Activated T-cell treated with anti-CD3 and anti-CD28 coated beads, Interleukin-2, amount 50 U/mL, for 1 hour (primary cell): Measurements from ENCODE around the gene PTPN14.

Experiments
- DNase-seq: peaks from one replicate; pipeline ENCODE4 v3.0.0-alpha.2; 2020

PTPN14 gene

DNA sequence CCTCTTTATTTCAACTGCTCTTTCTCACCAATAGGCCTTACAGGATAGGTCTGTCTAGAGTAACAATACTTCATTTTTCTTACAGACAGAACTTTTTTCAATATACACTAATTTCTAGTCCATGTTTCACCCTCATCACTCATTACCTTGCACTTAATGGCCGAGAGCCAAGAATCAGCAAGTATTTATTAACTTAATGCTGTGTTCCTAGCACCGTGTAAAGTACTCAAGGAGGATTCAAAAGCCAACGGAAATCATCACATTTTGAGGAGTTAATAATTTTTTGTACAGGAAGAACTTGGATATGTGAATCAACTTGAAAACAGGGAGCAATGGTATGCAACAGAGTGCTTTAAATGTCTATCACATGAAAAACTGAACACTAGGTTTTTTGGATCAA lies 102.0 kb downstream of the PTPN14 start:
- DNase-seq, result no peak

DNA sequence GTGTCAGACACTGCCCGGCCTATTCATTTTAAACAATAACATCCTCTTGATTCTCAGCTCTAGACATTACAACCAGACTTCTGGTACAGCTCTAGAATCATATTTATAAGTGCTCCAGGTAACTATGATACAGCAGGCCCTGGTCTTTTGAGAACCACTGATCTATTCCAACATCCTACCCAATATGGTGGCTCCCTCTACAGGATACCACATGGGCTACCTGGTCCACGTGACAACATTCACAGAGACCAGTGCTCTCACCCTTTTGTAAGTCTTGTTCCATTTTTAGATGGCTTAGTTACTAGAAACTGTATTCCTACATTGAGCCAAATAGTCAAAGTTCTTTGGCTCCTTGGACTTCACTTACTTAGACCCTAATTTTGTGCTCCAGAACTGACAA lies 102.9 kb downstream of the PTPN14 start:
- no peak for DNase-seq

DNA sequence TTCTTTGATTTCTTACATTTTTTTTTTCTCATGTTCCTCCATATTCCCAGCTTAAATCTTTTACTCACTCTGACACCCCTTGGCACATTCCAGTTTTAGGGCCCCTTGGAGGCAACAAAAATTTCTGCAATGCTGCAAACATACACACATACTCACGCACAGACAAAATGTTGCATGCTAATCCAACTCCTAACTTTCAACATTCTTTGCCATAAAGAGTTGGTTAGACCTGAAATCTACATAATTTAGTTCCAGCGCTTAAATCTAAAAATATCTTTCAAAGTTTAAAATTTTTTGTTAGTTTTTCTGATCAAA lies 103.9 kb downstream of the PTPN14 start:
- no peak for DNase-seq

- no peak for DNase-seq
Measured at GRCh38 chr1:214446772-214447556, 104.4 kb downstream of the PTPN14 start.

- no peak for DNase-seq
Measured at GRCh38 chr1:214445831-214446614, 105.4 kb downstream of the PTPN14 start.

GRCh38 chr1:214445199-214445598 lies 106.2 kb downstream of the PTPN14 start:
- no peak for DNase-seq

DNA sequence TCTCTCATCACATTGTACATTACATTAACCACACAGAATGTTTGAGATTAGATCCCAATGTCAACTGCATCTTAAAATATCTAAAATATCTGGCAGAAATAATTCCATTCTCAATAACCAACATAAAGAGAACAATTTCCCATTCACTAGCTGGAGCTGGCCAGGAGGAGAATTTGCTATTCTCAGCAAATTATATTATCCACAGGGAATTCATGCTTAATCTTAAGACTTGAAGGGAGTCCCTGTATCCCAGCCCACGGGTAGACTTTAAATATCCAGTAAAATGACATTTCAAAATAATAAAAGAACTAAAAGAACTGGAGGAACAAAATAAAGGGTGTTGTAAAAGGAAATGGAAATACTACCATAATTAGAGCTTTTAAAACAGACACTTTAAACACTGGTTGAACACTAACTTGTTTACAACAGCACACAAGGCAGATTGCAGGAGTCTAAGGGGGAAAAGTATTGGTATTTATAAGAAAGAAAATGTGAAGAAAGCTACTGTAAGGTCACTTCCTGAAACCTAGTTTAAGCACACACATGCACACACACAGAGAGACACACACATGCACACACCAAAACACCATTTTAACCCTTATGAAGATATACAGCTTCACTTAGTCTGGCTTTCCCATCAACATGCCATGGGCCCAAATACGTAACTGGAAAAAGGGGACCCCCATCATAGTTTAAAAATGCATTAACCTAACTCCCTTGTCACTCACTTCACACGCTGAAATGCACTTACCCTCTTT lies 107.0 kb downstream of the PTPN14 start:
- DNase-seq, result no peak

DNA sequence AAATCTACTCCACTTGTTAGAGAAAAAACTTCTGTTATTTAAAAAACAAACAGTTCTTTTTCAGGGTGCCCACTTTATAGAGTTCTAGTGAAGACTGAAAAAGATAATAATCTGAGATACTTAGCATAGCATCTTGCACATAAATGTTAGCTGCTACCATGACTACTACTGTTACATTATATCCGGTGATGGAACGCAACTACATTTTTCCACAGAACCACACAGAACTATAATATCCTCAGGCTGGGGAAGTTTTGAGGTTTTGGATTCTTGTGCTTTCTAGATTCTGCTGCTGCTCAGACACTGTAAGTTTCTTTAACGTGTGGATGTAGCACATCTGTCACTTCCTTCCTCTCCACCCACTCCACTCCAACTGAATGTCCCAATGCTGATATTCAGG lies 110.3 kb downstream of the PTPN14 start:
- no peak for DNase-seq

DNA sequence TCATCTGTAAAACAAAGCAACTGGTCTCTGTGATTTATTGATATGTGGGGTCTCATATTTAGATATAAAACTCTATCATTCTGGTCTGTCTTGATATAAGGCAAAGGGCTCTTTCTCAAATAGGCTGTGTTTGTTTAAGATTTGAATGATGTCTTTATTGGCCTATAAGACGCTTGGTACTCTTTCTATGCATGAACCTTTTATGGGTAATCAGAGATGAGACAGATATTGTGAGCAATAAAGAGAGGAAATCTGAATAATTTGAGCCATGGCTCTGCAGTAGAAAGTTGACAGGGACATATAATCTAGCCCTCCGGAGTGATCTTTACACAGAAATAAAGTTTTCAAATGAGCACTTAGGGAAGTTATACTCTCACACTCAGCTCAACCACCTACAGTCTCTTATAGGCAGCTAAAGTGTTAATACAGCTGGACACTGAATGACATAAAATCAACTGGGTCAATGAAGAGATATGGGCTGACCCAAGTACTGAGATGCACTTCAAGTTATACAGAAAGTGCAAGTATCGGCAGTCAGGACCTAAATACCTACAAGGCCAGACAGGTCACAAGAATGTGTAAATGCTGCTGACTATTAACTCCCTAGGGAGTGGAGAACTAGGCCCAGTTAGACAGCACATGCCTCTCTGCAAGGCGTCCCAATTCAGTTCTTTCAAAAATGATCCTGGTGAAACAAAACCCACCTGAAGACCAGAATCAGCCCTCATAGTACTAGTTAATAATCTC lies 111.0 kb downstream of the PTPN14 start:
- no peak for DNase-seq

DNA sequence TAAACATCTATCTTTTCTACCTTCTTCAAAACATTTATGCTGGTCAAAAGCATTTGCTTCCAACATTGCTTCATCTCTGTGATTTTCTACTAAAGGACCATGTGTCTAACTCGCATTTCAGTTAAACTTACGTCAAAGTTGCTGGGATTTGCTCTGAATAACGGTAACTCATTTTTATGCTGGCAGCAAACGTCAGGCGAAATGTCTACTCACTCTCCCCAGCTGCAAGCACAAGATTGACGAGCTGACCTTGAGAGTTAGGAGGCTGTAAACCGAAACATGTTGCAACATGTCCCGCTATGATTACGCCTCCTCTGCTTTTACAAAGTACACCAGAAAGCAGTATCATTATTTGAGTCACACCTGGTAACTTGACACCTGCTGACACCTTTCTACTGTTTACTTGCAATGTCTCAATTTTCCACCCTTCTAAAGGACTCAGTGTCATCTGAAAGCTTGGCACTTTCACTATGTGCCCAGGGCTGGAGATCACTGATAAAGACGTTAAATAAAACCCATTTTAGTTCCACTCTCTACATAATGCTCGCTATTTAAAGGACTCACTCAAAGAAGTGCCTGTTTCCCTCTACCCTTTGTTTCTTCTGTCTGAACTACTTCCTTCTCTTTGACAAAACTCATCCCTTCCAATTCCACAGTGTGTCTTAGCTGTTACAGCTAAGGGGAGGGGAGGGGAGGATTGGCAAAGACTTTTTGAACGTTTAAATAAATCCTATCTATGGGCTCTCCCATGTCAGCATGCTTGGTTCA lies 111.9 kb downstream of the PTPN14 start:
- DNase-seq, result no peak

GRCh38 chr1:214438530-214438929 lies 112.9 kb downstream of the PTPN14 start:
- DNase-seq, result no peak

GRCh38 chr1:214438075-214438474 lies 113.3 kb downstream of the PTPN14 start:
- no peak for DNase-seq

DNA sequence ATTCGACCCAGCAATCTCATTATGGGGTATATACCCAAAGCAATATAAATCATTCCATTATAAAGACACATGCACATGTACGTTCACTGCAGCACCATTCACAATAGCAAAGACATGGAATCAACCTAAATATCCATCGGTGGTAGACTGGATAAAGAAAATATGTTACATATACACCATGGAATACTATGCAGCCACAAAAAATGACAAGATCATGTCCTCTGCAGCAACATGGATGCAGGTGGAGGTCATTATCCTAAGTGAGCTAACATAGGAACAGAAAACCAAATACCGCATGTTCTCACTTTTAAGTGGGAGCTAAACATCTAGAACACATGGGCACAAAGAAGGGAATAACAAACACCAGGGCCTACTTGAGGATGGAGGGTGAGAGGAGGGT lies 115.5 kb downstream of the PTPN14 start:
- DNase-seq, result no peak

GRCh38 chr1:214432245-214432644 lies 119.2 kb downstream of the PTPN14 start:
- no peak for DNase-seq

- no peak for DNase-seq
Measured at GRCh38 chr1:214429951-214430770, 121.2 kb downstream of the PTPN14 start.

GRCh38 chr1:214427871-214428277 lies 123.5 kb downstream of the PTPN14 start:
- peak; percentile 24 for DNase-seq

DNA sequence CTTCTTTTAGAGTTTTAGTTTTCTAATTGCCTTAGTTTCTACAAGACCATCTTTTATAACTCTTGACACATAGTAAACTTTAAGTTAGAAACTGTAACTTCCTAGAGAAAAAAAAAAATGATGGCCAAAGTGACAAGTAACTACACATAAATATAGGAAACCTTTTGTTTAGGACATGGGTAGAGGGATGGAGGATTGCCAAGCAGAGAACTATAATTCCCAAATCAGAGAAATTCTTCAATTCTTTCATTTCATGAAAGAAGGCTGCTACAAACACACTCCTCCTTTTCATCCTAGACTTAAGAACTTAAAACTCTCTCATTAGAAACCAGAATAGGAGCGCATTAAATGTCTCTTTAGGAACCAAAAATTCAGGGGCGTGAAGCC lies 125.0 kb downstream of the PTPN14 start:
- DNase-seq, result no peak

DNA sequence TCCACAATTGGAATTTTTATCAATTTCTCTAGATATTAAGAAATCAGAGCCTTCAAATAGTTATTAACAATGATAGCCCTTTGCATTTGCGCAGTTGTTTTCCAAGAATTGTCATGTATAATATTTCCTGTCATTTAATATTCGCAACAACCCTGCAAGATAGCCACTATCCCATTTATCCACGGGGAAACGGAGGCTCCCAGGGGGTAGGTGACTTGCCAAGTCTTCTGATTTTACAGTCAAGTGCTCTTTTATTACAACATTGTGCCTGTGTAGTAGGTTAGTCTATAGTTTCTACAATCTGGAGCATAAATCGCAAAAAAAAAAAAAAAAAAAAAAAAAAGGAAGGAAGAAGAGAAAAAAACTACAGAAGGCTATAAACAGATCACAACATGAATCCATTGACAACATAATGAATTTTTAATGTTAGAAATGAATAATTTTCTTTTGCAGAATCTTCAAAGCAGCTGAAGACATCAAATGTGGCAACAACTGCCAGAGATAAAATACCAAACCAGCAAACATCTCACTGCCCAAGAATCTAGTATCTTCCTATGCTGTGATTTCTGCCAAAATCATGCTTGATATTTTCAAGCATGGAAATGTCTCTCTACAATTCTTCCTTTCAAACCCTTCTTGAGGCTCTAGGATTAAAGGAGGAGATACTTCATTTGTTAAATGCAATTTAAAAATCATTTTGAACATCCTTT lies 125.5 kb downstream of the PTPN14 start:
- DNase-seq, result no peak

GRCh38 chr1:214425101-214425500 lies 126.3 kb downstream of the PTPN14 start:
- DNase-seq, result no peak

DNA sequence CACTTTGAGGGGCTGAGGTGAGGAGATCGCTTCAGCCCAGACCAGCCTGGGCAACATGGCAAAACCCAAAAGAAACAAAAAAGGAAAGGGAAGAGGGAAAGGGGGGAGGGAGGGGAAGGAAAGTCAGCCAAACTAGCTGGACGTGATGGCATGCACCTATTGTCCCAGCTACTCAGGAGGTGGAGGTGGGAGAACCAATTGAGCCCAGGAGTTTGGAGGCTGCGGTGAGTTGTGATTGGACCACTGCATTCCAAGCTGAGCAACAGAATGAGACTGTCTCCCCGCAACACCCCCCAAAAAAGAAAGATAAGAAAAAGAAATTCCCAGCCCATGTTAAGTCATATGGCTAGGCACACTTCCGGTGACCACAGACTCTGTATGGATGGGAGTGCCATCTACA lies 128.4 kb downstream of the PTPN14 start:
- no peak for DNase-seq
